GM12865 (cell line): ENCODE results near the gene HAVCR2.

Experiments
- DNase-seq: peaks from one replicate; pipeline ENCODE4 v3.0.0; 2010; ENCODE audit warnings: low read depth
- H3K4me3 ChIP-seq: 2 replicates; pipeline ENCODE4 v1.5.1; 2011; ENCODE audit warnings: mild to moderate bottlenecking, low read depth, low read length, control low read depth
- TF ChIP-seq, protein P1 (sequence below): IDR thresholded peaks from 2 replicates; pipeline ENCODE4 v1.5.1; 2011; ENCODE audit warnings: low read length, control low read depth, low read depth, inconsistent platforms; ENCODE audit not compliant: insufficient read depth; ENCODE audit errors: missing control alignments

Gene HAVCR2

DNA sequence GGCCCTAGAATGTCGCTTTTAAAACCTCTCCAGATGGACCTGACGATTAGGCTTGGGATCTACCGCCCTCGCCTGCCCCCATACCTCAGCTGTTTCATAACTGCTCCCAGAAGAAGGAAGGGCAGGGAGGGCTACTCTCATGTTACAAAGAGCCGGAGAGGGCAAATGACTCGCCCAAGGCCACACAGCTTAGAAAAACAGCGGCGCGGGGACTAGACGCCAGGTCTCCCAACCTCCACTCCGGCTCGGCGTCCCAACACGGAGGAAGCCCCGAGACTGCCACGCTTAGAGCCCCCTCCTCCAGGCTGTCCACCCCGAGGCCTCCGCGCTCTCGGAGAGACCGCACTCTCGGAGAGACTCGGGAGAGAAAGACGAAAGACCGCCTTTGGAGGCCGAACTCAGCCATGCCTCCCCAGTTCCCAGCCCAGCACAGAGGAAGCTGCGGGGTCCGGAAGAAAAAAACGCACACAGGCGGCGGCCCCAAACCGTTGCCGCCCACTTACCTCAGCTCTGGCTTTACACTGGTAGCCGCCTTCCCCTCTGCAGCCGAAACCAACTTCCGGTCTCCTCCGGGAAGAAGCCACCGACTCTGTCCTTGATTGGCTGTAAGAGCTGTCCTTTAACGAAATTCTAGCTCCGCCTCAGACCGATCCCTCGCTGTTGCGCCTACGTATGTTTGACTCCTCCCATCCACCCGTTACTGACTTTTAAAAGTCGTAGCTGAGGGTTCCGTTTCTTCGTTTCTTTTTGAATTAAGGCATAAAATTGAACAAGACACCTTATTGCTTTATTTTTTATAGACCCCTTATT, 33.7 kb upstream of the HAVCR2 start, which contains the start of gene MED7:
MED7 (minus strand) TSS at position 549 of the 810 bp plus-strand sequence. CDS start 3,434 bp downstream, outside the sequence.
- peak within 1 kb of the TSS; percentile 93 for H3K4me3 ChIP-seq
- TF ChIP-seq, protein P1, sequence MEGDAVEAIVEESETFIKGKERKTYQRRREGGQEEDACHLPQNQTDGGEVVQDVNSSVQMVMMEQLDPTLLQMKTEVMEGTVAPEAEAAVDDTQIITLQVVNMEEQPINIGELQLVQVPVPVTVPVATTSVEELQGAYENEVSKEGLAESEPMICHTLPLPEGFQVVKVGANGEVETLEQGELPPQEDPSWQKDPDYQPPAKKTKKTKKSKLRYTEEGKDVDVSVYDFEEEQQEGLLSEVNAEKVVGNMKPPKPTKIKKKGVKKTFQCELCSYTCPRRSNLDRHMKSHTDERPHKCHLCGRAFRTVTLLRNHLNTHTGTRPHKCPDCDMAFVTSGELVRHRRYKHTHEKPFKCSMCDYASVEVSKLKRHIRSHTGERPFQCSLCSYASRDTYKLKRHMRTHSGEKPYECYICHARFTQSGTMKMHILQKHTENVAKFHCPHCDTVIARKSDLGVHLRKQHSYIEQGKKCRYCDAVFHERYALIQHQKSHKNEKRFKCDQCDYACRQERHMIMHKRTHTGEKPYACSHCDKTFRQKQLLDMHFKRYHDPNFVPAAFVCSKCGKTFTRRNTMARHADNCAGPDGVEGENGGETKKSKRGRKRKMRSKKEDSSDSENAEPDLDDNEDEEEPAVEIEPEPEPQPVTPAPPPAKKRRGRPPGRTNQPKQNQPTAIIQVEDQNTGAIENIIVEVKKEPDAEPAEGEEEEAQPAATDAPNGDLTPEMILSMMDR, result no peak
- DNase-seq, result peak; percentile 100

DNA sequence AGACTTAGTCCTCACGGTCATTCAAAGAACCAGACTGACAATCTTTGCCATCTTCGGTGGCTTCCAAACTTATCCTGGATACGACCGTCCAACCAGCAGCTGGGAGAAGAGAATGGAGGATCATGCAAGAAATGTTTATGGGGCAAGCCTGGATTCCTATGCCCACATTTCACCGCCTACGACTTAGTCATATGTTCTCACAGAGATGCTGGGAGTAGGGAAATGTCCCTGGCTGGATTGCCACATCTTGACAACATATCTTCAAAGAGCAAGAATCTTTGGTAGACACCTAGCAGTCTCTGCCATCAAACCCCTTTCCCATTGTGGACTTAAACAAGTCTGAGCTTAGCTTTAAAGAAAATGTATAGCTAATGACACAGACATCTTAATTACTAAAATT, 28.8 kb upstream of the HAVCR2 start:
- DNase-seq, result no peak
- TF ChIP-seq, protein P1, result no peak
- H3K4me3 ChIP-seq, result no peak overlapping the region

DNA sequence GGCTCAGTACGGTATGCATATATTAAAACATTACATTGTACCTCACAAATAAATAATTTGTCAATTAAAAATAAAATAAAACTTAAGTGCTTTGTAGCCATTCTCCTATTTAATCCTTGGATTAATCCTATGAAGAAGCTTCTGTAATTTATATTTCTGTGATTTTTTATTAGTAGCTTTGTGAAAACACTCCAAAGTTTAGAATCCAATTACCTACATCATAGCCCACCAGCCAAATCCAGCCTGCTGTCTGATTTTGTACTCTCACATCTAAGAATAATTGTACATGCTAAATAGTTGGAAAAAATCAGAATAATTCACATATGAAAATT, 23.4 kb upstream of the HAVCR2 start:
- TF ChIP-seq, protein P1, result no peak
- no peak for DNase-seq
- H3K4me3 ChIP-seq, result no peak overlapping the region

DNA sequence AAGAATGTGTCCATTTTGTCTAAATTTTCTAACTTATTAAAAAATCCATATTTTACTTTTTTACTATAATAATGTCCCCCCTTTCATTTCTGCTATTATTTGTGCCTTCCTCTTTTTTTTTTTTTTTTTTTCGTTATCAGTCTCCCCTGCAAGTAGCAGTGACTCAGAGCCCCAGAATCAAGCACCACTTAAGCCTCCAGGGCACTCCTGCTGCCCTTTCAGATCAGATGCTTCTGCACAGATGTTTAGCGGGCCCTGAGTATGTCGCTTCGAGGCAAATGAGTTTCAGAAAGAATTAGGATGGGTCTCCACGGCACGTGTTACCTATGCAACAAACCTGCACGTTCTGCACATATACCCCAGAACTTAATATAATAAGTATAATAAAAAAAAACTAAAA, 22.1 kb upstream of the HAVCR2 start:
- DNase-seq, result peak; percentile 67
- TF ChIP-seq, protein P1, result no peak
- H3K4me3 ChIP-seq, result no peak overlapping the region

DNA sequence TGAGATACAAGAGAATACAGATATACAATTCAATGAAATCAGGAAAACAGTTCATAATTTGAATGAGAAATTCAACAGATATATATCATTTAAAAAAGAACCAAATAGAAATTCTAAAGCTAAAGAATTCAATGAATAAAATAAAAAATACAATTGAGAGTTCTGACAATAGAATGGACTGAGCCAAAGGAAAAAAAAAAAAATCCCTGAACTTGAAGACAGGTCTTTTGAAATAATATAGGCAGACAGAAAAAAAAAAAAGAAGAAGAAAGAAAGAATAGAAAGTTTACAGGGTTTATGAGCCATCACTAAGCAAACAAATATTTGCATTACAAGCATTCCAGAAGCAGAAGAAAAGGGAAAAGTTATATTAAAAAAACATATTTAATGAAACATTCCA, 12.9 kb upstream of the HAVCR2 start:
- H3K4me3 ChIP-seq, result no peak overlapping the region
- no peak for DNase-seq
- TF ChIP-seq, protein P1, result no peak

DNA sequence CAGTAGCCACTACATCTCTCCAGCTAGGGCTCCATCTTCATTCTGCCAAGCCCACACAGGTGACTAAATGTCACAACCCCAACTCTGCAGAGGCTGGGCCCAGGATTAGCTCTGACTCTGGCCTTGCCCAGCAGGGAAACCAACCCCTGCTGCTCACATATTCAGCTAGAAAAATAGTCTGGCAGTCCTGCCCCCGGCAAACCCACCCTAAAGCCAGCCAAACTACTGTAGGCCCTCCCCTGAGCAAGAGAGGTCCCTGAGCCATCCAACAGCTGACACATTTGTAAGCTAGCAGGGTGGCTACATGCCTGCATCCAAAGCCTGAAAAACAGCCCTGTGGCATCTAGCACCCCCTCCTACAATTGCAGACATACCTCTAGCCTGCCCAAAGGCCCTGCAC, 11.3 kb upstream of the HAVCR2 start:
- DNase-seq, result no peak
- no peak overlapping the region for H3K4me3 ChIP-seq
- TF ChIP-seq, protein P1, result no peak
